Measurements from ENCODE around the gene TUBB1. TPM values are rescaled to one million over a fixed set of nuclear protein-coding genes. Genes with fewer than 3 reads are reported as not detected.

The TUBB1 gene
- total and polyA plus RNA-seq, 2 of the 13 experiments (the other 11 are each of a cell fraction or from before 2014, with no cell fraction given), result 0.11 to 57.6 TPM

GRCh38 chr20:59016795-59017492, 2.3 kb upstream of the TUBB1 start (continued):
- TF ChIP-seq HMGXB4 (CRISPR knock-in tag; IDR thresholded peaks at IDR 0.05; ENCODE audit: borderline replicate concordance in 1 of 2, low read depth in 1 of 2), result peak in 1 of 2 experiments; percentile 10; a peak in 1 of 4 replicates
- TF ChIP-seq POLR2AphosphoS5 (IDR thresholded peaks at IDR 0.05; ENCODE audit: low read depth, low read length), result peak; percentile 30; the same call in 1 of the 2 replicates
- no peak for TF ChIP-seq FOXA1 (IDR thresholded peaks at IDR 0.05)
- peak; percentile 27; the same call in 1 of the 2 replicates for TF ChIP-seq FOXA1 (CRISPR knock-in tag; IDR thresholded peaks at IDR 0.05)
- peak; percentile 45; the same call in 1 of the 2 replicates for TF ChIP-seq GABPB1 (CRISPR knock-in tag; IDR thresholded peaks at IDR 0.05)
- no peak for TF ChIP-seq SIX4 (CRISPR knock-in tag; IDR thresholded peaks at IDR 0.05)
- 0 out of 2 replicates have a peak, but pooled peaks have one; percentile 12 for TF ChIP-seq TCF7 (IDR thresholded peaks at IDR 0.05; ENCODE audit: low read depth)
- TF ChIP-seq ZNF710 (CRISPR knock-in tag; IDR thresholded peaks at IDR 0.05; ENCODE audit: borderline replicate concordance), result 0 out of 2 replicates have a peak, but pooled peaks have one; percentile 12
- TF ChIP-seq ZNF546 (CRISPR knock-in tag; conservative IDR thresholded peaks at IDR 0.05), result 0 out of 2 replicates have a peak, but pooled peaks have one; percentile 14
- no peak for TF ChIP-seq PRMT3 (CRISPR knock-in tag; IDR thresholded peaks at IDR 0.05; ENCODE audit: borderline replicate concordance, low read depth)
- no peak for TF ChIP-seq NBN (conservative IDR thresholded peaks at IDR 0.05)
- TF ChIP-seq NCOR1 (IDR thresholded peaks at IDR 0.05; ENCODE audit: borderline replicate concordance, low read length), result 0 out of 2 replicates have a peak, but pooled peaks have one; percentile 9
- TF ChIP-seq, protein P1, sequence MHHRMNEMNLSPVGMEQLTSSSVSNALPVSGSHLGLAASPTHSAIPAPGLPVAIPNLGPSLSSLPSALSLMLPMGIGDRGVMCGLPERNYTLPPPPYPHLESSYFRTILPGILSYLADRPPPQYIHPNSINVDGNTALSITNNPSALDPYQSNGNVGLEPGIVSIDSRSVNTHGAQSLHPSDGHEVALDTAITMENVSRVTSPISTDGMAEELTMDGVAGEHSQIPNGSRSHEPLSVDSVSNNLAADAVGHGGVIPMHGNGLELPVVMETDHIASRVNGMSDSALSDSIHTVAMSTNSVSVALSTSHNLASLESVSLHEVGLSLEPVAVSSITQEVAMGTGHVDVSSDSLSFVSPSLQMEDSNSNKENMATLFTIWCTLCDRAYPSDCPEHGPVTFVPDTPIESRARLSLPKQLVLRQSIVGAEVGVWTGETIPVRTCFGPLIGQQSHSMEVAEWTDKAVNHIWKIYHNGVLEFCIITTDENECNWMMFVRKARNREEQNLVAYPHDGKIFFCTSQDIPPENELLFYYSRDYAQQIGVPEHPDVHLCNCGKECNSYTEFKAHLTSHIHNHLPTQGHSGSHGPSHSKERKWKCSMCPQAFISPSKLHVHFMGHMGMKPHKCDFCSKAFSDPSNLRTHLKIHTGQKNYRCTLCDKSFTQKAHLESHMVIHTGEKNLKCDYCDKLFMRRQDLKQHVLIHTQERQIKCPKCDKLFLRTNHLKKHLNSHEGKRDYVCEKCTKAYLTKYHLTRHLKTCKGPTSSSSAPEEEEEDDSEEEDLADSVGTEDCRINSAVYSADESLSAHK (CRISPR knock-in tag; IDR thresholded peaks at IDR 0.05; ENCODE audit: borderline replicate concordance), result no peak
- TF ChIP-seq, protein P2, sequence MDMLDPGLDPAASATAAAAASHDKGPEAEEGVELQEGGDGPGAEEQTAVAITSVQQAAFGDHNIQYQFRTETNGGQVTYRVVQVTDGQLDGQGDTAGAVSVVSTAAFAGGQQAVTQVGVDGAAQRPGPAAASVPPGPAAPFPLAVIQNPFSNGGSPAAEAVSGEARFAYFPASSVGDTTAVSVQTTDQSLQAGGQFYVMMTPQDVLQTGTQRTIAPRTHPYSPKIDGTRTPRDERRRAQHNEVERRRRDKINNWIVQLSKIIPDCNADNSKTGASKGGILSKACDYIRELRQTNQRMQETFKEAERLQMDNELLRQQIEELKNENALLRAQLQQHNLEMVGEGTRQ (IDR thresholded peaks at IDR 0.05; ENCODE audit: low read depth, low read length), result peak; percentile 37; the same call in 1 of the 2 replicates
- TF ChIP-seq, protein P2 (CRISPR knock-in tag; IDR thresholded peaks at IDR 0.05; ENCODE audit: borderline replicate concordance), result no peak; the same call in 1 of the 2 replicates
- 0 out of 2 replicates have a peak, but pooled peaks have one; percentile 56 for TF ChIP-seq ZNF354B (CRISPR knock-in tag; IDR thresholded peaks at IDR 0.05)
- TF ChIP-seq, protein P3, sequence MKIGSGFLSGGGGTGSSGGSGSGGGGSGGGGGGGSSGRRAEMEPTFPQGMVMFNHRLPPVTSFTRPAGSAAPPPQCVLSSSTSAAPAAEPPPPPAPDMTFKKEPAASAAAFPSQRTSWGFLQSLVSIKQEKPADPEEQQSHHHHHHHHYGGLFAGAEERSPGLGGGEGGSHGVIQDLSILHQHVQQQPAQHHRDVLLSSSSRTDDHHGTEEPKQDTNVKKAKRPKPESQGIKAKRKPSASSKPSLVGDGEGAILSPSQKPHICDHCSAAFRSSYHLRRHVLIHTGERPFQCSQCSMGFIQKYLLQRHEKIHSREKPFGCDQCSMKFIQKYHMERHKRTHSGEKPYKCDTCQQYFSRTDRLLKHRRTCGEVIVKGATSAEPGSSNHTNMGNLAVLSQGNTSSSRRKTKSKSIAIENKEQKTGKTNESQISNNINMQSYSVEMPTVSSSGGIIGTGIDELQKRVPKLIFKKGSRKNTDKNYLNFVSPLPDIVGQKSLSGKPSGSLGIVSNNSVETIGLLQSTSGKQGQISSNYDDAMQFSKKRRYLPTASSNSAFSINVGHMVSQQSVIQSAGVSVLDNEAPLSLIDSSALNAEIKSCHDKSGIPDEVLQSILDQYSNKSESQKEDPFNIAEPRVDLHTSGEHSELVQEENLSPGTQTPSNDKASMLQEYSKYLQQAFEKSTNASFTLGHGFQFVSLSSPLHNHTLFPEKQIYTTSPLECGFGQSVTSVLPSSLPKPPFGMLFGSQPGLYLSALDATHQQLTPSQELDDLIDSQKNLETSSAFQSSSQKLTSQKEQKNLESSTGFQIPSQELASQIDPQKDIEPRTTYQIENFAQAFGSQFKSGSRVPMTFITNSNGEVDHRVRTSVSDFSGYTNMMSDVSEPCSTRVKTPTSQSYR (CRISPR knock-in tag; IDR thresholded peaks at IDR 0.05; ENCODE audit: borderline replicate concordance), result peak; percentile 29; the same call in 1 of the 2 replicates
